Heart right ventricle (tissue), 16 donors: ENCODE data around the gene POMT2. TPM values are rescaled to one million over a fixed set of nuclear protein-coding genes. Genes with fewer than 3 reads are reported as not detected.

Source experiments
- ATAC-seq, 8 donors: fragments of 200-7000 bp; cut with Tn5 transposase; one replicate each; pipeline ENCODE4 v1.9.1; 2020; ENCODE audit warnings: mild to moderate bottlenecking in 8 of 8, moderate library complexity in 8 of 8, moderate number of reproducible peaks in 1 of 8
- DNase-seq, 2 donors: peaks; one replicate each; pipeline ENCODE4 v3.0.0-alpha.2; 2020
- H3K27ac ChIP-seq, 10 donors: fragments of 200-600 bp; sonication (generic) in 2 of 10; one replicate each; pipeline versions ENCODE4 v1.5.0 to v1.8.0; 2020 to 2022; ENCODE audit warnings: mild to moderate bottlenecking in 3 of 10
- H3K27me3 ChIP-seq, 7 donors: fragments of 200-600 bp; one replicate each; pipeline ENCODE4 v1.8.0; 2021 to 2022; ENCODE audit warnings: mild to moderate bottlenecking in 2 of 7
- H3K36me3 ChIP-seq, 9 donors: fragments of 200-600 bp; sonication (generic) in 1 of 9; one replicate each; pipeline versions ENCODE4 v1.5.0 to v1.8.0; 2020 to 2022; ENCODE audit warnings: mild to moderate bottlenecking in 2 of 9
- H3K4me1 ChIP-seq, 9 donors: fragments of 200-600 bp; sonication (generic) in 1 of 9; one replicate each; pipeline versions ENCODE4 v1.5.0 to v1.8.0; 2020 to 2022; ENCODE audit warnings: mild to moderate bottlenecking in 4 of 9
- H3K4me3 ChIP-seq, 10 donors: fragments of 200-600 bp; sonication (generic) in 2 of 10; one replicate each; pipeline versions ENCODE4 v1.5.0 to v1.8.0; 2020 to 2022; ENCODE audit warnings: mild to moderate bottlenecking in 7 of 10, moderate library complexity in 2 of 10
- H3K9me3 ChIP-seq, 11 donors: fragments of 200-600 bp in 10 of 11; sonication (generic) in 2 of 11; one replicate each; pipeline versions ENCODE4 v1.5.0 to v1.8.0; 2013 to 2022; ENCODE audit warnings: mild to moderate bottlenecking in 2 of 11, control low read depth in 1 of 11, moderate library complexity in 1 of 11
- CTCF ChIP-seq, 9 donors: fragments of 200-600 bp; sonication (generic) in 2 of 9; IDR thresholded peaks; one replicate each; pipeline versions ENCODE4 v1.5.0 to v1.8.0; 2021 to 2022; ENCODE audit warnings: antibody characterized with exemption in 9 of 9, mild to moderate bottlenecking in 5 of 9, moderate library complexity in 1 of 9
- WGBS, 2 donors: extraction: QIAGEN DNeasy Blood & Tissue Kit; methylation state at CpG; one replicate each; pipeline ENCODE4 v1.1.7; 2013; ENCODE audit warnings: inconsistent platforms in 1 of 2; 5-methylcytosine and 5-hydroxymethylcytosine counted together
- intact Hi-C, 10 donors: fragments of 100-400 bp; cut with DNase I; formaldehyde crosslinking; loops; one replicate each; pipeline versions ENCODE4 v1.11.1 to v1.14.2; 2022
- polyA plus RNA-seq, 2 donors: library from polyadenylated mRNA; stranded (reverse); fragments of 200-250 nt; gene quantifications; one replicate each; pipeline ENCODE4 v1.2.3, GENCODE V29; 2013
- total RNA-seq, 10 donors: library from RNA; stranded (reverse); fragmentation: NEBNext Ultra II Directional in 3 of 10; extraction: Animal tissue kit (Norgen Biotek cat#: 25700) in 3 of 10; gene quantifications; one replicate each; pipeline versions ENCODE4 v1.2.1 to v1.2.4, GENCODE V29; 2021 to 2023
- donor health status: Arrhythmogenic right ventricular cardiomyopathy.
- donor health status: ischemic (EF 13 %, LVEDD 7.1; RV severe dilation, severe dysfunction).
- donor health status: healthy with polysubstance abuse.
- donor health status: DM: no; HTN: yes; CAD: no.
- donor health status: DM: no; HTN: no; CAD: no.
- donor health status: ischemic (EF 25% LVEDD 6.9; RV normal size, moderate dysfunction).
- donor health status: ischemic (EF 25% LVEDD 5.7; RV mildly dilated, moderate dysfunction).
- donor health status: healthy.
- donor health status: DM: yes; HTN: yes; CAD: no.
- donor health status: Ischemic cardiomyopathy.
- donor health status: ischemic (EF 35%, LVEDD 5.7; RV mildly dilated, moderate dysfunction).
- donor health status: nonischemic (EF 11% LVEDD 7.7; RV severe dilation, severe dysfunction).
- donor health status: DM: yes; HTN: yes; CAD: no.
- donor health status: PGD.
- donor health status: ischemic (EF 29% LVEDD 5.4; RV normal size, mild dysfunction).
- donor health status: nonischemic (EF 23%, LVEDD 6.1; RV moderate dilation, normal function).

The POMT2 gene
- total and polyA plus RNA-seq, 12 donors: 10.5 to 23.4 (median 16.9) TPM

- Histone ChIP-seq H3K27me3 (peaks cover 0 to 21% (median 5%) of the 10 kb centered on the region in 7 donors), H3K4me3 (no peak overlapping the region), H3K36me3 (no peaks in the 10 kb centered on the region), H3K27ac (no peak overlapping the region), H3K4me1 (no peaks in the 10 kb centered on the region), H3K9me3 (no peaks in the 10 kb centered on the region)
- 71 to 75% methylated on average over 20 of the region's 20 CpGs for WGBS, 2 donors
- TF ChIP-seq CTCF (IDR thresholded peaks at IDR 0.05): no peak
- no peak for ATAC-seq
- intact Hi-C loops: no loop called here
- DNase-seq: no peak
Observed at GRCh38 chr14:77253333-77254190, 67.1 kb downstream of the POMT2 start.

GRCh38 chr14:77251870-77252269, 68.8 kb downstream of the POMT2 start:
- Histone ChIP-seq H3K9me3 (no peaks in the 10 kb centered on the region), H3K4me3 (no peak overlapping the region), H3K4me1 (no peaks in the 10 kb centered on the region), H3K27me3 (peaks cover 0 to 16% (median 0%) of the 10 kb centered on the region in 7 donors), H3K36me3 (no peaks in the 10 kb centered on the region), H3K27ac (no peak overlapping the region)
- DNase-seq: no peak
- TF ChIP-seq CTCF (IDR thresholded peaks at IDR 0.05): no peak
- intact Hi-C loops: no loop called here
- WGBS, 2 donors: 94 to 98% methylated on average over 11 of the region's 11 CpGs
- no peak for ATAC-seq

- Histone ChIP-seq H3K27ac (no peak overlapping the region), H3K27me3 (peaks cover 0 to 15% (median 0%) of the 10 kb centered on the region in 7 donors), H3K4me1 (no peaks in the 10 kb centered on the region), H3K9me3 (no peaks in the 10 kb centered on the region), H3K36me3 (no peaks in the 10 kb centered on the region), H3K4me3 (no peak overlapping the region)
- DNase-seq: no peak
- no peak for ATAC-seq
- no peak for TF ChIP-seq CTCF (IDR thresholded peaks at IDR 0.05)
- 87 to 92% methylated on average over 6 of the region's 6 CpGs for WGBS, 2 donors
- intact Hi-C loops: no loop called here
Observed at GRCh38 chr14:77250927-77251326, 69.8 kb downstream of the POMT2 start.

- intact Hi-C loops: no loop called here
- TF ChIP-seq CTCF (IDR thresholded peaks at IDR 0.05): no peak
- H3K4me1 ChIP-seq: no peaks in the 10 kb centered on the region
- H3K36me3 ChIP-seq: no peaks in the 10 kb centered on the region
- H3K4me3 ChIP-seq: no peak overlapping the region
- DNase-seq (no peak), ATAC-seq (no peak)
- H3K9me3 ChIP-seq: no peaks in the 10 kb centered on the region
- H3K27me3 ChIP-seq: peaks cover 0 to 15% (median 0%) of the 10 kb centered on the region in 7 donors
- 90 to 92% methylated on average over 7 of the region's 7 CpGs for WGBS, 2 donors
- no peak overlapping the region for H3K27ac ChIP-seq
Observed at GRCh38 chr14:77249286-77249685, 71.4 kb downstream of the POMT2 start.
